GM21786 (cell line): Measurements from ENCODE around the gene SCD.

Source experiments
- ATAC-seq: cut with Tn5 transposase; IDR thresholded peaks from one replicate; pipeline ENCODE4 v1.9.1; 2021; ENCODE audit not compliant: unreplicated experiment

Gene SCD

GRCh38 chr10:100339236-100339635, 7.8 kb upstream of the SCD start:
- ATAC-seq = peak; percentile 64

- no peak for ATAC-seq
Measured at GRCh38 chr10:100340948-100341847, 5.8 kb upstream of the SCD start.

DNA sequence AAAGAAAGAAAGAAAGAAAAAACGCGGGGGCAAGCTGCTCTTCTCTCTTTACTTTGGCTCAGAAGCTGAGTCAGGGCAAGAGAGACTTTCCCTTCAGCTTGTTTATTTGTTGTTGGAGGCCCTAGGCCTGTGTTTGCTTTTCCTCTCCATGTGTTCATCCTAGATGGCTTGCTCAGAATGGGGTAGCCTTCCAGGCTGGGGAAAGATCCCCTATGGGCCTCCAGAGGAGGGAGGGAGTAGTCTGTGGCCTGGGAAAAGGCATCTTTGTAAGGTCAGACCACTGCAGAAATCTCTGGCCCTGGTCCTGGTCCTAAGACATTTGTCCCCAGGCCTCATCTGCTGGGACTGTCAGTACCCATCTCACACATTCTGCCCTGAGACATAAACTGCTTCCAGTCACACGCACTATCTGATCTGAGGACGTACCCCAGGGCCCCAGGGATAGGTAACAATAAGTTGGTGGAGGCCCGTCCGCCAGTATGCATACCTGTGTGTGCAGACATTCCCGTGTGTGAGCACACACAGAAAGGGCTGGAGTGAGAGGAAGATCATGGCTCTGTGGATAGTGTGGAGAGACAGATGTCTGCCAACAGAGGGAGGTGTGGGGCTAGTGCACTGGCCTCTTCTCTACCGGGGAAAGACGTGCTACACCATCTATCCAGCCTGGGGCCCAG, 4.9 kb upstream of the SCD start:
- peak; percentile 26 for ATAC-seq

DNA sequence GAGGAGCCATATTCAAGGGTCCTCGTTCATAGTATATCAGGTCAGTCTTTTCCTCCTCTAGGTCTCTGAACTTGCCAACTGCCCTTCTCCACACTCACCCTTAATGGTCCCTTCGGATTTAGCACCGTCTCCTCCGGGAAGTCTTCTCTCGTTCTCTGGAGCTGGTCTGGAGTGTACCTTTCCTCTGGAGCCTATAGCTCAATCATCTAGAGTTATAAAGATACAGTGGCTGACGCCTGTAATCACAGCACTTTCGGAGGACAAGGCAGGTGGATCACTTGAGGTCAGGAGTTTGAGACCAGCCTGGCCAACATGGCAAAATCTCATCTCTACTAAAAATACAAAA, 4.4 kb upstream of the SCD start:
- ATAC-seq = no peak

- ATAC-seq = no peak
Measured at GRCh38 chr10:100344241-100344788, 2.7 kb upstream of the SCD start.

DNA sequence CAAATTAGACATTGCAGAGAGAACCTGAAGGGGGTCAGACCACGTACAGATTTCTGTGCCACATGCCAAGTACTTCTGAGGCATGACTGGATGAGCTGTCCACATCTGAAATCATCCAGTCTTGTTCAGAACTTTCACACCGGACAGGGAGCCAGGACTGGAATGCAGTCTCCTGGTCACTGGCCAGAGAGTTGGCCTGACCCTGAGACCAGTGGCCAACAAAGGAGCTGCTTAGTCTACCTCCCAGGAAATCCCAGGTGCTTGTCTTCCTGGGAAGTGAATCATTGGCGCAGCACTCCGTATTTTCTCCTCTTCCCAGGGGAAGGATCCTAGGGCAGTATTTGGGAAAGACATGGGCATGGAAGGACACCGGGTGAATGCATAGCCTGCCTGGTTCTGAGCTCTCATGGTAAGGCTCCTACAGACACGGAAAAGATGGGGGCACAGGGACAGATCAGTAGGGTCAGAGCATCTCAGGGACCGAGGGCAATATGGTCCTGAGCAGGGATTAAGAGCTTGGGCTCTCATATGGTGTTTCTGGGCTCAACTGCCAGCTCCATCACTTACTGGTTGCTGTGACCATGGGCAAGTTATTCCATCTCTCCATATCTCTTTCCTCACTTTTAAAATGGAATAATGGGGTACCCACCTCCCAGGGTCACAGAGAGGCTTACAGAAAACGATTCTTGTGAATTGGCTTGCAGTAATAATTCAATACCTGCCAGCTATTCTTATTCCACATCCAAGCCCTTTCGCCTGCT, 1.3 kb upstream of the SCD start:
- no peak for ATAC-seq

GRCh38 chr10:100346351-100346764, 675 bp upstream of the SCD start:
- ATAC-seq = peak; percentile 51

GRCh38 chr10:100347568-100348195, 649 bp downstream of the SCD start:
- ATAC-seq = no peak

GRCh38 chr10:100348389-100348927, 1.4 kb downstream of the SCD start:
- no peak for ATAC-seq

DNA sequence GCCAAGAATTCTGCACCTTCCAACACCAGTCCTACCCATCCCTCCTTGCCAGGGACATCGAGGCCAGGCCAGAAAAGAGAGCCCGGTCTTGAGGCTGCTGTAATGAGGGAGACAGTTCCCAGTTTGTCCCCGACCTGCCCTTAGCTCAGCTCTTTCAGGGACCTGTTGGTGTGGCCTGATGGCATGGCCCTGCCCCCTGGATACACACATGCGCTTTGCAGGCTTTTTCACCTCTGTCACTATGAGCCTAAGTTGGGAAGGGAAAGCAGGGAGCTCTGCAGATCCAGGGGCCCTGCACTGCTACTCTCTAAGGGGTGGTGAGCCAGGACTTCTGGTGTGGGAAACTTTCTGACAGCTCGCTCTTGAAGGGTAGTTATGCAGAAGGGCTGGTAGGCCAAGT, 2.1 kb downstream of the SCD start:
- ATAC-seq = no peak

- ATAC-seq = no peak
Measured at GRCh38 chr10:100349672-100350071, 2.6 kb downstream of the SCD start.

- no peak for ATAC-seq
Measured at GRCh38 chr10:100350914-100351485, 4.0 kb downstream of the SCD start.

- ATAC-seq = no peak
Measured at GRCh38 chr10:100353770-100354485, 6.9 kb downstream of the SCD start.

DNA sequence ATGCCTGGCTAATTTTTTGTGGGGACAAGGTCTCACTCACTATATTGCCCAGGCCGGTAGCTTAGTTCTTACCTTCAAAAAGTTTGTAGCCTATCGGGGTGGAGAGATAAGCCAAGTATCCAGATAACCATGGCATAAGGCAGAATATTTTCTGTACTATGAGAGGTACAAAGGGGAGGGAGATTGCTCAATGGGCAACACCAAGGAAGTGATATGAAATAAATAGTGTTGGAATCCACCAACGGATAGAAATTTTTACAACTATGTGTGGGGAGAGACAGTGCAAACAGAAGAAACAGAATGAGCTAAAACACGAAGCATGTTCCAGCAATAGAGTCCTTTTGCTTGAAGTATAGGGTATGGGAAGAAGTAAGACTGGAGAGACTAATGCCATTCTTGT, 8.1 kb downstream of the SCD start:
- no peak for ATAC-seq

GRCh38 chr10:100356067-100357017, 9.3 kb downstream of the SCD start:
- ATAC-seq = no peak

DNA sequence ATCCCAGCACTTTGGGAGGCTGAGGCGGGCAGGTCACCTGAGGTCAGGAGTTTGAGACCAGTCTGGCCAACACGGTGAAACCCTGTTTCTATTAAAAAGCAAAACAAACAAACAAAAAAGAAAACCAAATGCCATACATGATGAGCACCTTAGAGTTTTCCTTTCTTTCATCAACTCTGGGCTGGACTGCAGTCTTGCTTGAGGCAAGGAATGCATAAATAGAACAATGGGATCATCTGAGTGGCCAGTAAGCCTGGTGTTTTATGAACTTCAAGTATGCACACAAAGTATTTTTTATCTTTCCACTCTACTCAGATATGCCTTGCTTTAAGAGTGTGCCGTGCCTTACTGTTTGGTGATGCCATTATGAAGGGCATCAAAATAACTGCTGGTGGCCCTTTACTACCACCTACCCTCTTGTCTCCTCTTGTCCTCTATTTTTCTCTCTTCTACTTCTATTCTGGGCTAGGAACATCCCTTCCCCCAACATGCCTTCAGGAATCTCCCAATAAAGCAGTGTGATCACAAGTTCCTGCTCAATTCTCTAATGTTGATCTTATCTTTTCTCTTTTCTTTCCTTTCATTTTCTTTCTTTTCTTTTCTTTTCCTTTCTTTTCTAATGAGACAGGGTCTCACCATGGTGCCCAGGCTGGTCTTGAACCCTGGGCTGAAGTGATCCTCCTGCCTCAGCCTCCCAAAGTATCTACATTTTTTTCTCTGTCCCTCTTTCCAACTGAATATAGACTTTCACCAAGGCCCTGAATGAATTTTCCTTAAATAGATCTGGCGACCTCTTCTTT, 10.2 kb downstream of the SCD start:
- no peak for ATAC-seq

DNA sequence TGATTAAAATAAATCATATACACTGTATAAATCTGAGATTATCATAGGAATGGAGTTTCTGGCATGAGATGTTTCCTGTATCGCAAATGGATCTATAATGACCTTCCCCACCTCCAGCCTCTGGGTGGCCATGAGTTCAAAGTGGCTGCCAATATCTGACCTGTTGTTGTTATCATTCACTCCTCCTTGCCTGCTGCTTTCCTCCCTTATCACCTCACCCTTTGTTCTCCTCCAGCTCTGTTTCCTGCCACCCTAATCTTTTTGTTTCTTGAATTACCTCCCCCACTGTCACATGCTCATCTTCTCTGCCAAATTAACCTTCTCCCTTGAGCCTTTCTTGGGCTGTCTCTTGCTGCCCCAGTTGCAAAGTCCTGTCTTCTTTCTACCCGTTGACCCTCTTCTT, 12.0 kb downstream of the SCD start:
- no peak for ATAC-seq
